ENCODE results near the gene RAB23.
"Not testable (repeated sequence)": the region's sequence is repeated elsewhere in the genome, so short reads cannot be mapped to it uniquely, and the experiment has no call there.

The RAB23 gene

DNA sequence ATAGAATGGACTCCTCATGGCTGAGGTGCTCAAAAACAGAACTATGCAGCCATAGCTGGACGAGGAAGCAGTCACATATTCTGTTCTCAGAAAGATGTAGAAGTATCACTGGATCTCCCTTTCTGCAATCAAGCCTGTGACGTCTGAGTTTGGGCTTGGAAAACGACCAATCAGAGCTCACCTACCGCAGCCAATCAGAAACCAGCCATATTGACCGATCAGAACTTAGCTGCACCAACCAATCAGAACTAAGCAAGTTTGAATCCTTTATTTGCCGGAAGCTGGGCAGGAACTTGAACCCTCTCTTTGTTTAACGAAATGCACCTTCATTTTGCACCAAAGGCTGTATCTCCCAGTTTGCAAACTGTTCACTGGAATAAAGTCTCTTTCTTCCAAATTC lies 21.8 kb upstream of the RAB23 start:
- in situ Hi-C loops (cut with MboI; ENCODE audit: low sequenced_read_pairs) = no loop called here

DNA sequence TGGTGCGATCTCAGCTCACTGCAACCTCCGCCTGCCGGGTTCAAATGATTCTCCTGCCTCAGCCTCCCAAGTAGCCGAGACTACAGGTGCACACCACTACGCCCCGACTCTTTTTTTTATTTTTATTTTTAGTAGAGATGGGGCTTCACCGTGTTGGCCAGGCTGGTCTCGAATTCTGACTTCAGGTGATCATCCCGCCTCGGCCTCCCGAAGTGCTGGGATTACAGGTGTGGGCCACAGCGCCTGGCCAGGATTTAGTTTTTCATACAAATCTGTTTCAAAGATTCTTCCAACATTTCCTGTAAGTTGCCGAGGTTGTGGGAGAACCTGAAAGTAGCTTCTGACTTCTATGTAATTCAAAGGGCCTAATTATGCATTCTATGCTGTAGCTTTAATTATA lies 21.4 kb upstream of the RAB23 start:
- in situ Hi-C loops (cut with MboI; ENCODE audit: low sequenced_read_pairs) = not testable (repeated sequence)

DNA sequence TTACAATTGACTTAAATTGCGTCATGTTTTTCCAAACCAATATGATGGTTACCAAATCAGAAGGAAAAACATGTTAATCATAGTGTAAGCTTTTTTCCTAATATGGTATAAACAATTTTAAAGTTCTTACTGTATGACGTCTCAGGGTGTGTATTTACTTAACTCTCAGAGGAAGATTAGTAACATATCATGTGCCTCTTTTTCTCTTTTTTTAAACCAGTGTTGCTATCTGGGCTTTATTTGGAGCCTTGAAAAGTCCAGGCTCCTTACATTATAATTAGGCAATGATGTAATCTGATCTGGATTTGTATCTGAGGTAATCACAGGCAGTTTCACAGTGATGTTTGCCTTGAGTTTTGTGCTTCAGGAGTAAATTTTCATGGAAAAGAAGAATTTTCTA lies 20.4 kb upstream of the RAB23 start:
- in situ Hi-C loops (cut with MboI; ENCODE audit: low sequenced_read_pairs) = no loop called here

DNA sequence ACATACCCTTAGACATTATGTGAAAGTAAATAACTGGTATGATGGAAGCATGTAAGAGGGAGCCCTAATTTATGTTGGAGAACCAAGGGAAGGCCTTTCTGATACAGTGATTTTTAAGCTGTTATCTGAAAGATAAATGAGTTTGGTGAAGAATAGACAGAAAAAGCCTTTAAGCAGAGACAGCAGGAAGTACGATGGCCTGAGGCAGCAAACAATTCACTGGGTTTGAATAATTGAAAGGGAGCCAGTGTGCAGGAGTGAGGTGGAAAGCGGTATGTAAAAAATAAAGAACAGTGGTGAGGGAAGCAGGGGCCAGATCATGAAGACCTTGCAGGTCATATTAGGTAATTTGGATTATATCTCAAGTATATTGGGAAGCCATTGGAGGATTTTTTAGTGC lies 4.1 kb upstream of the RAB23 start:
- in situ Hi-C loops (cut with MboI; ENCODE audit: low sequenced_read_pairs) = no loop called here

DNA sequence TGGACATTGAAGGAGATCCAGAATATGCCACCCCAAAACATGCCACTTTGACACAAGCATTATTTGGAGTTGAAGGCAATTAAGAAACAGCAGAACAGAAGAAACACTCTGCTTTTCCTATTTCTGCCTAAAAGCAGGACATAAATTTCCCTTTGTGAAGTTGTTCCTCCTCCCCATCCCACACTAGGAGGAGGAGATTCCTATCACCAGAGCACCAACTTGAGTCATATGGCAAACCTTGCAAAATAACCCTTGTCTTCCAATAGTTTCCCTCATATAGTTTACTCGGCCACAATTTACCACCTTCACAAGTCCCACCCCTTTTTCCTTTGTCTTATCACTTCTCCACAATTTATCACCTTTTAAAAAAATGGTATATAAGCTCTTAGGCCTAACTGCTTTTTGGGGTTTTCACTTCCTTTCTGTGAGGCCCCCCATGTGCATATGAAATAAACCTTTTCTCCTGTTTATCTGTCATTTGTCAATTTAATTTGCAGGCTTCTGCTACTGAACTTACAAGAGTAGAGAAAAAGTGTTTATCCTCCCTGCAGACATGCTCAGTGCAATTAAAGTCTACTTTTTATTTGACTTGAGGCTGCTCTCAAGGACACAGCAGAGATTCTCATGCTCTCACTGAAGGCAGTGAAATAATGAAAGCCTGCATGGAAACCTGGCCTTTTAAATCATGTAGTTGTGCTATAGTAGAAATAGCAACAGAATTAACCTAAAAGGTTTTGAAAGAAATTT lies 2.8 kb upstream of the RAB23 start:
- in situ Hi-C loops (cut with MboI; ENCODE audit: low sequenced_read_pairs) = no loop called here

DNA sequence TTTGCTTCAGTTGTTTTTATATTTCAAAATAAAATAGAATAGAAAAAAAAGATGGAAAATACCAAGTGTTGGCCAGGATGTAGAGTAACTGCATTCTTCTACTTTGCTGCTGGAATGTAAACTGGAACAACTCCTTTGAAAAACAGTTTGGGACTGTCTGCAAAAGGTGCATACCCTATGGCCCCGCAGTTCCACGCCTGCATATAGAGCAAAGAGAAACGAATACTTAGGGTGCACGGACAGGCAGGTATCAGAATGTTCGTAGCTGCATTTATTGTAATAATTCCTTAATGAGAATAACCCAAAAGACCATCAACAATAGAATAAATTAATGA lies 603 bp upstream of the RAB23 start:
- in situ Hi-C loops (cut with MboI; ENCODE audit: low sequenced_read_pairs) = no loop called here

DNA sequence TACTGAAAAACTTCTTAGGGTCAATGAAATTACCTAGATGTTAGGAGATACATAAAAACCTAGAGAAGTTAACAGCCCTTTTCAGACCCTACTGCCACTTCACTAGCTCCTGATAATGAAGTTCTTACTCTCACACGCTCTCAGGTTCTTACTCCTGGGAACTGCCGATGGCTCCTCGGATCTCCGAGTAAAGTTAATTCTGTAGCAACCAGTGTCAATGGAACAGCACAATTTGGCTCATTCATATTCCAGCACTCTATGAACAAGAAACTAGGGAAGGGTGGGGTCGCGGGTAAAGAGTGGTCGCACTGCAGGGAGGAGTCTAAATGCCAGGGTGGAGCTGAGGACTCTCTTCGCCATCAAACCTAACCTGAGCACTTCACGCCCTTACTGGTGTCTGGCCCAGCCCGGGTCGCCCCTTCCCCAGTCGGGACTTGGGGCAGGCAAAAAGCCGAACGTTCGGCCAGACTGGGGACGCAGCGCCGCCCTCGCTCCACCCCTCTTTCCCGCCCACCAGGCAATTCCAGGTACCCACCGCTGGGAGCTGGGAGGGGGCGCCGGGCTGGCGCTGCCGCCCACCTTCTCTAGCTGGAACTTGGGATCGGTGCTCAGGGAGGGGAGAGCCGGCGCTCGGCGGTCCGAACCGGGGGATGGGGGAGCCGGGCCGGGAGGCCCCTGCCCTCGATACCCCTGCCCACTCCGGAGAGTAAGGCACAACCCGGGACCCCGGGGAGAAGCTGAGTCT lies 744 bp downstream of the RAB23 start:
- in situ Hi-C loops (cut with MboI; ENCODE audit: low sequenced_read_pairs) = no loop called here

DNA sequence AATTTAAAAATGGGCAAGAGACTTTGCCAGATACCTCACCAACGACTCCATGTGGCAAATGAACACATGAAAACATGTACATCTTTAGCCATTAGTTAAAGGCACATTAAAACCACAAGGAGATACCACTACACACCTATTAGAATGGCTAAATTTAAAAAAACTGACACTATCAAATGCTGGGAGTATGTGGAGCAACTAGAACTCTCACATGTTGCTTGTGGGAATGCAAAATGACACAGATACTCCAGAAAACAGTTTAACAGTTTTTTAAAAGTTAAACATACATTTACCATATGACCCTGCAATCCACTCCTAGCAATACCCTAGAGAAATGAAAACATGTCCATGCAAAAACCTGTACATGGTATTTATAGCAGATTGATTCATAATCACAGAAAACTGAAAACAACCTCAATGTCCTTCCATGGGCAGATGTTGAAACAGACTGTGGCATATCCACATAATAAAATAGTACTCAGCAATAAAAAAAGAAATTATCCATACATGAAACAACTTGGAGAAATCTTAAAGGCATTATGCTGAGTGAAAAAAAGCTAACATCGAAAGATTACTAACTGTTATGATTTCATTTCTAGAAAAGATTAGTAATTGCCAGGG lies 1.9 kb downstream of the RAB23 start:
- in situ Hi-C loops (cut with MboI; ENCODE audit: low sequenced_read_pairs) = no loop called here

DNA sequence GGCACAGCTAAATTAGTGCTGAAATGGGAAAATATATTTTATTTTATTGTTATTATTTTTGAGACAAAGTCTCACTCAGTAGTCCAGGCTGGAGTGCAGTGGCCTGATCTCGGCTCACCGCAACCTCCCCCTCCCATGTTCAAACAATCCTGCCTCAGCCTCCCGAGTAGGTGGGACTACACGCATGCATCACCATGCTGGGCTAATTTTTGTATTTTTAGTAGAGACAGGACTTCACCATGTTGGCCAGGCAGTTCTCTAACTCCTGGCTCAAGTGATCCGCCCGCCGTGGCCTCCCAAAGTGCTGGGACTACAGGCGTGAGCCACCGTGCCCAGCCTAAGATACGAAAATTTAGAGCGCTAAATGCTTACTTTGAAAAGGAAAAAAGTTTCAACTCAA lies 4.8 kb downstream of the RAB23 start:
- in situ Hi-C loops (cut with MboI; ENCODE audit: low sequenced_read_pairs) = no loop called here

DNA sequence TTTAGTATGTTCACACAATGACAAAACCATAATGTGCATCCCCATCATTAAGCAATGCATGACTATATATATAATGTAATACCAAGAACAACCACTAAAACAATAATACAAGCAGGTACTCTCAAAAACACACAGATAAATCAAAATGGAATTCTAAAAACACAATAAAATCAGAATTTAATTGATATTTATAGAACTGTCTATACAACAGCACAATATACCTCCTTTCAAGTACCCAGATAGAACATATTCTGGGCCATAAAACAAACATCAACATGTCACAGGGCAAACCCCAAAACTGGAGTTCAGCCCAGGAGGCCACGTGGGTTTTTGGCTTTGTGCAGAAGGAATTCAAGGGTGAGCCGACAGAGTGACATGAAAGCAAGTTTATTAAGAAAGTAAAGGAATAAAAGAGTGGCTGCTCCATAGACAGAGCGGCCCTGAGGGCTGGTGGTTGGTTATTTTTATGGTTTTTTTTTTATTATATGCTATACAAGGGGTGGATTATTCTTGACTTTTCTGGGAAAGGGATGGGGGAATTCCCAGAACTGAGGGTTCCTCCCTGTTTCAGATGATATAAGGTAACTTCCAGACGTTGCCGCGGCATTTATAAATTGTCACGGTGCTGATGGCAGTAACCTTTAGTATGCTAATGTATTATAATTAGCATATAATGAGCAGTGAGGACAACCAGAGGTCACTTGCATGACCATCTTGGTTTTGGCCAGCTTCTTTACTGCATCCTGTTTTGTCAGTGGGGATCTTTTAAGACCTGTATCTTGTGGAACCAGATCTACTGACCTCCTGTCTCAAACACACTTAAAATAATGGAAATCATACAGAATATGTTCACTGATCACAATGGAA lies 5.6 kb downstream of the RAB23 start:
- in situ Hi-C loops (cut with MboI; ENCODE audit: low sequenced_read_pairs) = no loop called here

DNA sequence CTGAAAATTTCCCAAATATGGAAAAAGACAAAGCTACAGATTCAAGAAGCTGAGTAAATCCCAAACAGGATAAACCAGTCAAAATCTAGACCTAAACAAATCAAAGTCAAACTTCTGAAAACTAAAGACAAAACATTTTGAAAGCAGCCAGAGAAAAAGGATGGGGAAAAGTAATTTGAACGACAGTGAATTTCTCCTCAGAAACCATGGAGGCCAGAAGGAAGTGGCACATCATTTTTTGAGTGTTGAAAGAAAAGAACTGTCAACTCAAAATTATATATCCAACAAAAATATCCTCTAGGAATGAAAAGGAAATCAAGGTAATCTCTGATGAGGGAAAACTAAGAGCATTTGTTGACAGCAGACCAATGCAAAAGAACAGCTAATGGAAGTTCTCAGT lies 6.8 kb downstream of the RAB23 start:
- in situ Hi-C loops (cut with MboI; ENCODE audit: low sequenced_read_pairs) = no loop called here

DNA sequence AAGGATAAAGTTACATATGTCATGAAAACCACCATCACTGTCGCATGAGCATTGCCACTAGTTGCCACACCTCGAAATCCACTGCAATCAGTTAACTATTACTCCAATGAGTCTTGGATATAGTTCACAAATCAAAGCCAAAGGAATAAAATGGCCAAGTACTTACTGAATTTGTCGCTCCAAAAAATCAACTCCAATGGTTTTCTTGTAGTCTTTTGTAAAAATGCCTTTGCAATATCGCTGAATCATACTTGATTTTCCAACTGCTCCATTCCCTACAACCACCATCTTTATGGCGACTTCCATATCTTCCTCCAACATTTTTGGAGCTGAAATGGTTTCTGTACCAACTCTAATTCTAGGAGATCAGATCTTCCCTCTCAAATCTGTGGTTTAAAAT lies 12.0 kb downstream of the RAB23 start:
- in situ Hi-C loops (cut with MboI; ENCODE audit: low sequenced_read_pairs) = no loop called here

DNA sequence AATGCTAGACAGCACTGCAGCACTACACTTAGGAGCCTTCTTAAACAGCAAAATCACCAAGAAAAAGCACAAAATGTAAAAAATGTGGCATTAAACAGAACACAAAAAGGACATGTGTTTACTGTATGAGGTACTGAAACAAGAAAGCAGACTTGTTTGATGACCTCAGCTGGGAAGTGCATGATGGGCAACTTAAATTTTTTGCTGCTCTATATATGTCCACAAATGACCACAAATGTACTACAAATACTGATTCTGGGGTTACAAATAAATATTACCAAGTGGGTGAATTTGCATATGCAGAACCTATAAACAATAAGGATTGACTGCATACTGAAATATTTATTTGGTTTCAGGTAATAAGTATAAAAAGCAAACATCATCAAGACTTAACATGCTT lies 13.1 kb downstream of the RAB23 start:
- in situ Hi-C loops (cut with MboI; ENCODE audit: low sequenced_read_pairs) = no loop called here

DNA sequence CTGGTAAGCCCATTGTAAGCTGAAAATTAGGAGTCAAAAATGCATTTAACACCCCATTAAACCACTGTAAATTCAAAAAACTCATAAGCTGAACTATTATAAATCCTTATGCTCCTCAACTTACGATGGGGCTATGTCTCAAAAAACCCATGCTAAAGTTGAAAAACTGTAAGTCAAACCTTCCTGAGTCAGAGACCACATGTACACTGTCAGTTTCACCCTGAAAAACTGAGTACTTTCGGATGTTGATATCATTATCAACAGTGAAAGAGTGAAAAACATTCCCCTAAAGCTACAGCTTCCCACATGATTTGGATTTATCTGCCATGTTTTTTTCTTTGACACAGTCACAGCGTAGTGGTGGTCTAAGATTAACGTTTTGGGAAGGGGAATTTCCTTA lies 14.2 kb downstream of the RAB23 start:
- in situ Hi-C loops (cut with MboI; ENCODE audit: low sequenced_read_pairs) = no loop called here

DNA sequence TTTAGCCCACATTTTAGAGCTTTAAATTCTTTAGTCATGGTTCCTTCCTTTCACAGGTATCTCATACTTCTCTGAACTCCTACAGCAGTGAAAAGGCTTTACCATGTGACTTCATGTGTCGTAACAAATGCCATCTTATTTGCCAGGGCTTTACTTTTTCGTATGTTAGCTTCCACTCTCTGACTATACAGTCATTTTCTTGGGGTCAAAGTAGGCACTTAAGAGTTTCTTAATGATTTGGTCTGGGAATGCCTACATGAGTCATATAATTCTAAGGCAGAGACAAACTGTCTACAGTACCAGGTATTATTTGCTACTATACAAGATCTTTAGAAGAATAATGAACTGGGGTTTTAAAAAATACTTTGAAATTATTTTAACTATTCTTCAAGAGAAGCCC lies 15.0 kb downstream of the RAB23 start:
- in situ Hi-C loops (cut with MboI; ENCODE audit: low sequenced_read_pairs) = no loop called here

DNA sequence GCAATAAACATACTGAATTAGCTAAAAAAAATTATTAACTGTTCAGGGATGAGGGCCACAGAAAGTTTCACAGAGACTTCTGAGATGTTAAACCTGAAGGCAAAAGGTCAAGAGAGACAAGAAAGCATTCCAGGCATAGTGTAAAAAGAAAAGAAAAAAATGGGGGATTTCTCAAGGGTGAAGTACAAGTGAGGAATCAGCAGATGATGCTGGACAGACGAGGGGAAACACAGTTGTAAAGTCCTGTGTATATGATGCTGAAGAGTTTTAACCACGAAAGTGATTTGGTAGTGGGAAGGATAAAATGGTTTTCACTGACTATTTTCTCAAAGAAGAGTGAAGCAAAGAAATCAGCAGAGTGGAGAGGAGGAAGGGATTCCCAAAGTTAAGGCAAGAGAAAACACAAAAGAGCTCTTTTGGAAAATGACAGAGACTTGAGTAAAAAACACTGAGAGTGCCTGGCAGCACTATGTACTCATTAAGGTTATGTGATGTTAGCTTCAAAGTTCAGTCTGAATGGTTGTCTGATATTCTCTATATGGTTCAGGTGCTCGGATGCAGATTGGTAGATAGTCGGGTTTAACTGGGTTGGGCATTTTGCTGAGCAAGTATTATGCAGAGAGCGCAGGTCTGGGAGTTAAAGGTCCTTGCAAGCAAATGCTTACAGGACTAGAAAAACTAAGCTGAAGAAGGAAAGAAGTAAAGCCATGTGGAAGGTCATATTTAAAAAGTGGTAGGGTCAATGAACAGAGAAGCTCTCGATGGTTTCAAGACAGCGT lies 16.4 kb downstream of the RAB23 start:
- in situ Hi-C loops (cut with MboI; ENCODE audit: low sequenced_read_pairs) = no loop called here

DNA sequence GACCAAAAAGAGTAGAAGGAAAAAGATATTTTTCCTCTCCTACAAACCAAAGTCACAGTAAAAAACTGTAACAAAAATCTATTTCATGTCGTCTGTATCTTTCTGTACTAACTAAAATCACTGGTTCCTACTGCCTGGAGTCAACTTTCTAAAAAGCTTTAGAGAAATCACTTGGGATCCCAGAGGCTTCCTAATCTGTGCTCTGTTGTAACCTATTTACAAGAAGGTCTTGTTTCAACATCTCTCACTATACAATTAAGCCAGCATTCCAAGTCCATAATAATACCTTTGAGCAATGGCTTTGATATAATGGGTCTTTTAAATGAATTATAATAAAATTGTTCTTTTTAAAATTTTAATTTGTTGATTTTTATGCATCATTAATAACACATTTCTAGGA lies 20.4 kb downstream of the RAB23 start:
- in situ Hi-C loops (cut with MboI; ENCODE audit: low sequenced_read_pairs) = no loop called here

DNA sequence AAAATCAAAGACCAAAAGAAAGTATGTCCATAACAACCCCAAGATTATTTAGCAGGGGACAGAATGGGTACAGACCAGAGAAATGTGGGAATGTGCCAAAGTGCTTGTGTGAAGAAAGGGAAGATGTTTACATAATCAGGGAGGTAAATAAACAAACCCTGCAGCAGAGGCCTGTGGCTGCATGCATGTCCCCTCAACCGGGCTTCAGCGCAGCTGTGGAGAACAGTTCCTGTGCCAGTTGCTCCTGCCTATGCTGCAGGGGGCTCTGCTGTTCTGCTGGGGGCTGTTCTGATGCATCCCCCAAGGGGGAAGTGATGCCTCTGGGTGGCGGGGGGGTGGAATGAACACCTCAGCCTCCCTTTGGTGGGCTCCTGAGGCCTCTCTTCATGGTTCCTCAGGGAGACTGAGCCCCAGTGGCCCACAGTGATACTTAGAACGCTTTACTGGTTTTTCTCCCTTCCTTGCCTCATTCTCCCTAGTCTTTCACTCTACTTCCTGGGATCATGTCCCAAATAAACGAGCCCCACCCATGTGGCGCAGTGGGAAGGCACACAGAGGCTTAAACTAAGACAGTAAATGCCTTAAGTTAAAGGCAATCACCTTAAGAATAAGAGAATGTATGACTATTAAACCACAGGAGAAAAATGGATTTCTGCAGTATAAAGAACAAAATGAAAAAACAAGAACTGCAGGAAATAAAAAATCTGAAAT lies 23.0 kb downstream of the RAB23 start:
- in situ Hi-C loops (cut with MboI; ENCODE audit: low sequenced_read_pairs) = no loop called here

DNA sequence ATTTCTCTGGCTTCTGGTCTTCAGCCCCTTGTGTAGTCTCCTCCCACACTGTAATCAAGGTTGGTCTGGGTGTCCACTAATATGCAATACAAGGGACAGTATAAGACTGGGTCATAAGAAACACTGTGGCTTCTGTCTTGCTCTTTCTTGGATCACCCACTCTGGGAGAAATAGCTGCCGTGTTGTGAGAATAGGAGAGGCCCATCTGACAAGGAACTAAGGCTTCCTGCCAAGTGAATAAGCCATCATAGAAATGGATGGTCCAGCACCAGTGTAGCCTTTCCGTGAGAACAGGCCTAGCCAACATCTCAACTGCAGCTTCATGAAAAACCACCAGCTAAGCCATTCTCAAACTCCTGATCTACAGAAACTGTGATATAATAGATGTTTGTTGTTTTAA lies 26.6 kb downstream of the RAB23 start:
- in situ Hi-C loops (cut with MboI; ENCODE audit: low sequenced_read_pairs) = no loop called here

DNA sequence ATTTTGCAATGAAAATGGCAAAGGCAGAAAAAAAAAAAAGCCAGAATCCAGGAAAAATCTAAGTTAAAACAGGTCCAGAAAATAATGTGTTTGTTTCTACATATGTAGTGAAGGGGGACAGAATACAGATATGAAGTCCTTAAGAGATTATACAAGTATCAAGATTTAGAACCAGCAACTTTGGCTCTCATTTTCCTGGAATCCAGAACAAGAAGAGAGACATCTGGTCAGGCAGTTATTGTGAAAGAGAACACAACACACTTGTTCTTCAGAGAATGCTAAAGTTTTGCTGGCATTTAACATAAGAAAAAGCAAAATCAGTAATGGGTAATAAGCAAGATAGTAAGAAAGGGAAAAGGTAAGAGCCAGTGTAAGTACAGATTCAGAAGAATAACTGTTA lies 28.9 kb downstream of the RAB23 start:
- in situ Hi-C loops (cut with MboI; ENCODE audit: low sequenced_read_pairs) = no loop called here
